Muscle layer of duodenum (tissue), 2 donors: ENCODE data around the gene ZNF750.

Experiments used
- H3K27ac ChIP-seq: one replicate; pipeline ENCODE4 v1.7.0; 2013; ENCODE audit warnings: mild to moderate bottlenecking, low read length
- H3K27me3 ChIP-seq: one replicate; pipeline ENCODE4 v1.7.0; 2013; ENCODE audit warnings: low read depth, mild to moderate bottlenecking, control low read depth, low read length
- H3K36me3 ChIP-seq, 2 donors: one replicate each; pipeline ENCODE4 v1.7.0; 2013; ENCODE audit warnings: low read length in 2 of 2, control low read depth in 1 of 2, mild to moderate bottlenecking in 1 of 2; ENCODE audit not compliant: insufficient read depth in 2 of 2, control insufficient read depth in 1 of 2
- H3K4me1 ChIP-seq, 2 donors: one replicate each; pipeline ENCODE4 v1.7.0; 2013; ENCODE audit warnings: low read length in 2 of 2, mild to moderate bottlenecking in 2 of 2, control low read depth in 1 of 2, moderate library complexity in 1 of 2; ENCODE audit not compliant: insufficient read depth in 2 of 2, control insufficient read depth in 1 of 2
- H3K4me3 ChIP-seq, 2 donors: one replicate each; pipeline ENCODE4 v1.7.0; 2013; ENCODE audit warnings: low read length in 2 of 2, low read depth in 1 of 2, mild to moderate bottlenecking in 1 of 2
- H3K9me3 ChIP-seq, 2 donors: one replicate each; pipeline ENCODE4 v1.7.0; 2013; ENCODE audit warnings: low read length in 2 of 2, control low read depth in 1 of 2, mild to moderate bottlenecking in 1 of 2; ENCODE audit not compliant: control insufficient read depth in 1 of 2
- donor health status: healthy.

The ZNF750 gene

GRCh38 chr17:82839617-82840292 lies at the start of gene ZNF750:
Gene ZNF750 (minus strand): TSS chr17:82840022. CDS start chr17:82832454, 7,568 bp downstream.
- no peak within 1 kb of the TSS for H3K27ac ChIP-seq
- H3K36me3 ChIP-seq: no peaks in the 10 kb centered on the region
- no peaks in the 10 kb centered on the region for H3K9me3 ChIP-seq
- no peaks in the 10 kb centered on the region for H3K4me1 ChIP-seq
- no peak within 1 kb of the TSS for H3K4me3 ChIP-seq
- H3K27me3 ChIP-seq: no peaks in the 10 kb centered on the region

GRCh38 chr17:82888583-82889495 lies 49.0 kb upstream of the ZNF750 start:
- peaks cover 5 to 8% of the 10 kb centered on the region in 2 donors for H3K4me1 ChIP-seq
- H3K27me3 ChIP-seq: no peaks in the 10 kb centered on the region
- no peak overlapping the region for H3K4me3 ChIP-seq
- H3K9me3 ChIP-seq: no peaks in the 10 kb centered on the region
- H3K36me3 ChIP-seq: peaks cover 6 to 8% of the 10 kb centered on the region in 2 donors
- no peak overlapping the region for H3K27ac ChIP-seq

- Histone ChIP-seq H3K4me1 (peaks cover 6 to 7% of the 10 kb centered on the region in 2 donors), H3K9me3 (no peaks in the 10 kb centered on the region), H3K36me3 (peaks cover 6 to 8% of the 10 kb centered on the region in 2 donors), H3K4me3 (no peak overlapping the region), H3K27me3 (no peaks in the 10 kb centered on the region), H3K27ac (no peak overlapping the region)
Observed at GRCh38 chr17:82887255-82888164, 47.7 kb upstream of the ZNF750 start.

GRCh38 chr17:82884970-82885353 lies 45.1 kb upstream of the ZNF750 start:
- peaks cover 3 to 6% of the 10 kb centered on the region in 2 donors for H3K36me3 ChIP-seq
- H3K4me1 ChIP-seq: peaks cover 14 to 15% of the 10 kb centered on the region in 2 donors
- no peaks in the 10 kb centered on the region for H3K9me3 ChIP-seq
- H3K27ac ChIP-seq: no peak overlapping the region
- no peaks in the 10 kb centered on the region for H3K27me3 ChIP-seq
- no peak overlapping the region for H3K4me3 ChIP-seq

GRCh38 chr17:82884341-82884969 lies 44.6 kb upstream of the ZNF750 start:
- Histone ChIP-seq H3K27ac (no peak overlapping the region), H3K4me1 (peaks cover 10 to 14% of the 10 kb centered on the region in 2 donors), H3K4me3 (no peak overlapping the region)

GRCh38 chr17:82883419-82884031 lies 43.7 kb upstream of the ZNF750 start:
- Histone ChIP-seq H3K36me3 (peaks cover 3 to 6% of the 10 kb centered on the region in 2 donors), H3K4me1 (peaks cover 10 to 14% of the 10 kb centered on the region in 2 donors), H3K27me3 (no peaks in the 10 kb centered on the region), H3K27ac (no peak overlapping the region), H3K9me3 (no peaks in the 10 kb centered on the region), H3K4me3 (no peak overlapping the region)

More at GRCh38 chr17:82884341-82884969, 44.6 kb upstream of the ZNF750 start:
- H3K9me3 ChIP-seq: no peaks in the 10 kb centered on the region
- peaks cover 3 to 6% of the 10 kb centered on the region in 2 donors for H3K36me3 ChIP-seq
- no peaks in the 10 kb centered on the region for H3K27me3 ChIP-seq

- H3K27me3 ChIP-seq: no peaks in the 10 kb centered on the region
- peaks cover 10 to 14% of the 10 kb centered on the region in 2 donors for H3K4me1 ChIP-seq
- peak overlapping the region; percentile 54 for H3K27ac ChIP-seq
- peaks cover 3 to 6% of the 10 kb centered on the region in 2 donors for H3K36me3 ChIP-seq
- no peak overlapping the region for H3K4me3 ChIP-seq
- H3K9me3 ChIP-seq: no peaks in the 10 kb centered on the region
Observed at GRCh38 chr17:82882715-82883418, 43.0 kb upstream of the ZNF750 start.

- Histone ChIP-seq H3K4me1 (peaks cover 10 to 18% of the 10 kb centered on the region in 2 donors), H3K4me3 (no peak overlapping the region), H3K27ac (peak overlapping the region; percentile 54), H3K36me3 (peaks cover 2 to 3% of the 10 kb centered on the region in 2 donors), H3K27me3 (no peaks in the 10 kb centered on the region), H3K9me3 (no peaks in the 10 kb centered on the region)
Observed at GRCh38 chr17:82881900-82882714, 42.3 kb upstream of the ZNF750 start.

GRCh38 chr17:82881324-82881823 lies 41.6 kb upstream of the ZNF750 start:
- Histone ChIP-seq H3K36me3 (peaks cover 0 to 3% of the 10 kb centered on the region in 2 donors), H3K4me1 (peaks cover 10 to 20% of the 10 kb centered on the region in 2 donors), H3K27ac (peak overlapping the region; percentile 31), H3K4me3 (peak overlapping the region in 1 of 2 donors; percentile 6), H3K9me3 (no peaks in the 10 kb centered on the region), H3K27me3 (no peaks in the 10 kb centered on the region)
